ENCODE data around the gene CNST. TPM values are rescaled to one million over a fixed set of nuclear protein-coding genes. Genes with fewer than 3 reads are reported as not detected.

Gene CNST
- total RNA-seq, 2 experiments from 2014 or later: 14.6 to 25.1 TPM

- H3K36me3 ChIP-seq (ENCODE audit: insufficient read depth, low read length): no peaks in the 10 kb centered on the region
- no peak overlapping the region for H3K4me2 ChIP-seq (ENCODE audit: low read length)
- BruUV-seq (replicated peaks): no TSS peak
- ChIA-PET CTCF (ENCODE audit: unreplicated experiment) (no interaction called here), POLR2A (interaction anchor here (0.6 kb wide), 1 partner anchor 228 kb away, joined by 3 read pairs; no protein-coding TSS in a partner anchor)
- TF ChIP-seq CTCF (conservative IDR thresholded peaks at IDR 0.05; ENCODE audit: low read length) (no peak), EZH2phosphoT487 (IDR thresholded peaks at IDR 0.05; ENCODE audit: borderline replicate concordance, low read depth, low read length) (no peak)
- peaks cover 9% of the 10 kb centered on the region for H3K4me1 ChIP-seq (ENCODE audit: insufficient read depth, low read length, poor library complexity, severe bottlenecking)
- no peaks in the 10 kb centered on the region for H3K79me2 ChIP-seq (ENCODE audit: insufficient read depth, low read depth, low read length)
- no peaks in the 10 kb centered on the region for H3K9me2 ChIP-seq (ENCODE audit: insufficient read depth, low read length)
- H3K27ac ChIP-seq (ENCODE audit: low read depth, low read length, poor library complexity, severe bottlenecking): no peak overlapping the region
- H3K9me3 ChIP-seq (ENCODE audit: low read length): peaks cover 9% of the 10 kb centered on the region; the same call in 1 of the 2 replicates
- DNase-seq (ENCODE audit: low spot score): no peak
- H4K20me1 ChIP-seq (ENCODE audit: insufficient read depth, low read length): no peaks in the 10 kb centered on the region
- no peak overlapping the region for H2AFZ ChIP-seq (ENCODE audit: low read length)
- intact Hi-C loops (cut with micrococcal nuclease; ENCODE audit: unreplicated experiment): loop anchor here (10.0 kb wide), 1 partner anchor 129 kb away; no protein-coding TSS in a partner anchor
- no peak overlapping the region for H3K4me3 ChIP-seq (ENCODE audit: low read depth, low read length, poor library complexity, severe bottlenecking)
Observed at GRCh38 chr1:246695666-246696065, 129.4 kb downstream of the CNST start.

GRCh38 chr1:246698466-246699094, 132.3 kb downstream of the CNST start:
- DNase-seq (ENCODE audit: low spot score): no peak
- Histone ChIP-seq H3K9me3 (ENCODE audit: low read length) (0 out of 2 replicates have a peak, but pooled peaks cover 1% of the 10 kb centered on the region), H4K20me1 (ENCODE audit: insufficient read depth, low read length) (no peaks in the 10 kb centered on the region), H3K4me2 (ENCODE audit: low read length) (peak overlapping the region; percentile 25; the same call in 1 of the 2 replicates), H3K27ac (ENCODE audit: low read depth, low read length, poor library complexity, severe bottlenecking) (peak overlapping the region; percentile 23), H3K36me3 (ENCODE audit: insufficient read depth, low read length) (no peaks in the 10 kb centered on the region), H3K4me3 (ENCODE audit: low read depth, low read length, poor library complexity, severe bottlenecking) (no peak overlapping the region), H2AFZ (ENCODE audit: low read length) (peak overlapping the region; percentile 84), H3K9me2 (ENCODE audit: insufficient read depth, low read length) (no peaks in the 10 kb centered on the region), H3K79me2 (ENCODE audit: insufficient read depth, low read depth, low read length) (no peaks in the 10 kb centered on the region), H3K4me1 (ENCODE audit: insufficient read depth, low read length, poor library complexity, severe bottlenecking) (peaks cover 9% of the 10 kb centered on the region)
- TF ChIP-seq EZH2phosphoT487 (IDR thresholded peaks at IDR 0.05; ENCODE audit: borderline replicate concordance, low read depth, low read length) (no peak), CTCF (conservative IDR thresholded peaks at IDR 0.05; ENCODE audit: low read length) (no peak)
- CTCF ChIA-PET (ENCODE audit: unreplicated experiment): no interaction called here
- no TSS peak for BruUV-seq (replicated peaks)
- intact Hi-C loops (cut with micrococcal nuclease; ENCODE audit: unreplicated experiment): loop anchor here (1.0 to 10.0 kb wide), 2 partner anchors 126 to 201 kb away; no protein-coding TSS in a partner anchor
- POLR2A ChIA-PET: no interaction called here

- Histone ChIP-seq H3K4me2 (ENCODE audit: low read length) (peak overlapping the region; percentile 25; the same call in 1 of the 2 replicates), H3K27ac (ENCODE audit: low read depth, low read length, poor library complexity, severe bottlenecking) (peak overlapping the region; percentile 23), H3K4me3 (ENCODE audit: low read depth, low read length, poor library complexity, severe bottlenecking) (no peak overlapping the region), H2AFZ (ENCODE audit: low read length) (peak overlapping the region; percentile 84), H3K79me2 (ENCODE audit: insufficient read depth, low read depth, low read length) (no peaks in the 10 kb centered on the region), H3K9me3 (ENCODE audit: low read length) (no peaks in the 10 kb centered on the region), H4K20me1 (ENCODE audit: insufficient read depth, low read length) (no peaks in the 10 kb centered on the region), H3K9me2 (ENCODE audit: insufficient read depth, low read length) (no peaks in the 10 kb centered on the region), H3K4me1 (ENCODE audit: insufficient read depth, low read length, poor library complexity, severe bottlenecking) (peaks cover 9% of the 10 kb centered on the region), H3K36me3 (ENCODE audit: insufficient read depth, low read length) (no peaks in the 10 kb centered on the region)
- ChIA-PET POLR2A (no interaction called here), CTCF (ENCODE audit: unreplicated experiment) (no interaction called here)
- peak; percentile 87 for DNase-seq (ENCODE audit: low spot score)
- BruUV-seq (replicated peaks): no TSS peak
- TF ChIP-seq EZH2phosphoT487 (IDR thresholded peaks at IDR 0.05; ENCODE audit: borderline replicate concordance, low read depth, low read length): no peak
- peak; percentile 83 for TF ChIP-seq CTCF (conservative IDR thresholded peaks at IDR 0.05; ENCODE audit: low read length)
- intact Hi-C loops (cut with micrococcal nuclease; ENCODE audit: unreplicated experiment): loop anchor here (1.0 to 10.0 kb wide), 2 partner anchors 126 to 202 kb away; no protein-coding TSS in a partner anchor
Observed at GRCh38 chr1:246699095-246699735, 133.0 kb downstream of the CNST start.

Measured in OCI-LY7 (cell line).